Measurements from ENCODE around the gene KLRC4.
"Not testable (repeated sequence)": the region's sequence is repeated elsewhere in the genome, so short reads cannot be mapped to it uniquely, and the experiment has no call there.

The KLRC4 gene

DNA sequence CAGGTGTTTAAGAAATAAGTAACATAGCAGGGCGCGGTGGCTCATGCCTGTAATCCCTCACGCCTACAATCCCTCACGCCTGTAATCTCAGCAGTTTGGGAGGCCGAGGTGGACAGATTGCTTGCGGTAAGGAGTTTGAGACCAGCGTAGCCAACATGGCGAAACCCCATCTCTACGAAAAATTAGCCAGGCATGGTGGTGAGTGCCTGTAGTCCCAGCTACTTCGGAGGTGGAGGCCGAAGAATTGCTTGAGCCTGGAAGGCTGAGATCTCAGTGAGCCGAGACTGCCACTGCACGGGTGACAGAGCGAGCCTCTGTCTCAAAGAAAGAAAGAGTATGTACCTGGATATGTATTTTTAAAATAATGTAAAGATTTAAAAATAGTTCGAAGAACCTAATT lies 13.4 kb downstream of the KLRC4 start:
- DNase-seq = not testable (repeated sequence)

- DNase-seq = no peak
Measured at GRCh38 chr12:10395390-10395998, 14.1 kb downstream of the KLRC4 start.

DNA sequence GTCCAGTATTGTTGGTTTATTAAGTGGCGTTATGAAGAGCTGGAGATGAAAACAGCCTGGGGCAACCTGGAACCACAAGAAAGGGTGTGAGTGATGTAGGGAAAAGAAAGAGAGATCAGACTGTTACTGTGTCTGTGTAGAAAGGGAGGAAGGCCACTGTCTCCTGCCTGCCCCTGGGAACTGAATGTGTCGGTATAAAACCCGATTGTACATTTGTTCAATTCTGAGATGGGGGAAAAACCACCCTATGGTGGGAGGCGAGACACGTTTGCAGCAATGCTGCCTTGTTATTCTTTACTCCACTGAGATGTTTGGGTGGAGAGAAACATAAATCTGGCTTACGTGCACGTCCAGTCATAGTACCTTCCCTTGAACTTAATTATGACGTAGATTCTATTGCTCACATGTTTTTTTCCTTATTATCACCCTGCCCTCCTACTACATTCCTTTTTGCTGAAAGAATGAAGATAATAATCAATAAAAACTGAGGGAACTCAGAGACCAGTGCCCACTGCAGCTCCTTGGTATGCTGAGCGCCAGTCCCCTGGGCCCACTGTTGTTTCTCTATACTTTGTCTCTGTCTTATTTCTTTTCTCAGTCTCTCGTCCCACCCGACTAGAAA lies 14.9 kb downstream of the KLRC4 start:
- DNase-seq = not testable (repeated sequence)

DNA sequence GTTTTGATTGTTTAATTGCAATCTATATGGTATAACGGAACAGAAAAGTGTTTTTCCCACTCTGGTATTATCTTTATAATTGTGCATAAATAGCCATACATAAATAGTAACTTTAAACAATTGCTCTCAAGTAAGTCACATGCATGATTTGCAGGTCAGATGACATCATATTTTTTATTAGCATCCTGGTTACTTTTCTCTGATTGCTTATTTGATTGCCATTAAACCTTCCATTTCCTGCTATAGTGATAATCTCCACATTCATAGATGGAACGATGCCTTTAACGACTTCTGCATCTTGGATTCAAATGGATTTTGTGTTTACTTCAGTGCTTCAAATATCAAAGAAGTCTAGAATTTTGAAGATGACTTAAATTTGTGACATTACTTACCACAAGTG lies 16.3 kb downstream of the KLRC4 start:
- DNase-seq = no peak

- no peak for DNase-seq
Measured at GRCh38 chr12:10392394-10392930, 17.1 kb downstream of the KLRC4 start.

DNA sequence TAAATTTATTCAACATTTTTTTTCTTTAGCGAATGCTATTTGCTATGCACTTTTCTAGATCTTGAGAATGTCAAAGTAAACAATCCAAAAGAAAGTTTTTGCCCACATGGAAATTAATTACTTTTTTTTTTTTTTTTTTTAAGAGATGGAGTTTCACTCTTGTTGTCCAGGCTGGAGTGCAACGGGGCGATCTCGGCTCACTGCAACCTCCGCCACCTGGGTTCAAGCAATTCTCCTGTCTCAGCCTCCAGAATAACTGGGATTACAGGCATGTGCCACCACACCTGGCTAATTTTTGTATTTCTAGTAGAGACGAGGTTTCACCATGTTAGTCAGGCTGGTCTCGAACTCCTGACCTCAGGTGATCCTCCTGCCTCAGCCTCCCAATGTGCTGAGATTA lies 18.6 kb downstream of the KLRC4 start:
- not testable (repeated sequence) for DNase-seq

- no peak for DNase-seq
Measured at GRCh38 chr12:10389904-10390303, 19.7 kb downstream of the KLRC4 start, which contains the start of gene KLRK1. TSS of gene KLRK1 (minus strand) at chr12:10390041. CDS start at chr12:10388810, 1,231 bp downstream.

GRCh38 chr12:10388624-10389413 lies 20.7 kb downstream of the KLRC4 start:
- no peak for DNase-seq

GRCh38 chr12:10387498-10387897 lies 22.1 kb downstream of the KLRC4 start:
- DNase-seq = not testable (repeated sequence)

- no peak for DNase-seq
Measured at GRCh38 chr12:10386857-10387256, 22.7 kb downstream of the KLRC4 start.

DNA sequence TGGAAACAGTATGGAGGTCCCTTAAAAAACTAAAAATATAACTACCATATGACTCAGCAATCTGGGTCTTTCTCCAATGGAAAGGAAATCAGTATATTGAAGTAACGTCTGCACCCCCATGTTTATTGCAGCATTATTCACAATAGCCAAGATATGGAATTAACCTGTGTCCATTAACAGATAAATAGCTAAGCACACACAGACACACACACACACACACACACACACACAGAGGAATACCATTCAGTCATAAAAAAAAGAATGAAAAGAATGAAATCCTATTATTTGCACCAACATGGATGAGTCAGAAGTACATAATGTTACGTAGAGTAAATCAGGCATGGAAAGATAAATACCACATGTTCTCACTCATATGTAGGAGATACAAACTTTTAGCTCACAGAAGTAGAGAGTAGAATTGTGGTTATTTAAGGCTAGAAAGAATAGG lies 24.4 kb downstream of the KLRC4 start:
- no peak for DNase-seq

- no peak for DNase-seq
Measured at GRCh38 chr12:10384191-10384590, 25.4 kb downstream of the KLRC4 start.

DNA sequence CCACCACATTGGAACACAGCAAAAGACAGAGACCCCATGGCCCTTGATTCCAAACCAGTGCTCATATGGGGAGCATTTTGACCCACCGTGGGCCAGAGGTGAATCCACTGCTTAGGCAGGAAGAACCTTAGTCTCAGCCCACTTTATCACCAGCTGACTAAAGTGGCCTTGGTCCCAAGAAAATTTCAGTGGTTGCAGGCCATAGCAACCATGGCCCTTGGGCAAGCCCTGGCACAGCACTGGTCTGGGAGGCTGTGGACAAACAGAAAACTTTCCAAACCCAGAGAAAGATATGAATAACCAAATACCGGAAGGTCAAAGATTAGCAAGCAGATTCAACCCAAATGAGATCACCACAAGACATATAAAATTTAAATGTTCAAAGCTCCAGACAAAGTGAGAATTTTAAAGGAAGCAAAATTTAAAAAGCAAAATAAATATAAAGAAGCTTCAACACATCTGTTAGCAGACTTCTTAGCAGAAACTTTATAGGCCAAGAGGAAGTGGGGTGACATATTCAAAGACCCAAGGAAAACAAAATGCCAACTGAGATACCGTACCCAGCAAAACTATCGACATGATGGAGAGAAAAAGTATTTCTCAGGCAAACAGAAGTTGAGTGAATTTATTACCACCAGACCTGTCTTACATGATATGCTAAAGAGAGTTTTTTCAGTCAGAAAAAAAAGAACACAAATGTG lies 27.5 kb downstream of the KLRC4 start:
- DNase-seq = no peak

DNA sequence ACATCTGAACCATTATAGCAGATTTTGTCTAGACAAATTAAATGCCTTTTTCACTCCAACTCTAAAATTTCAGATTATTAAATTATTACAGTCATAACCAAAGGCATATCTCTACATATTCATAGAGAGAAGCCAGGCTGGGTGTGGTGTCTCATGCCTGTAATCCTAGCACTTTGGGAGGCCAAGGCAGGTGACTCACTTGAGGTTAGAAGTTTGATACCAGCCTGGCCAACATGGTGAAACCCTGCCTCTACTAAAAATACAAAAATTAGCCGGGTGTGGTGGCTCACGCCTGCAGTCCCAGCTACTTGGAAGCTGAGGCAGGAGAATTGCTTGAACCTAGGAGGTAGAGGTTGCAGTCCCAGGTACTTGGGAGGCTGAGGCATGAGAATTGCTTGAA lies 30.8 kb downstream of the KLRC4 start:
- DNase-seq = not testable (repeated sequence)

DNA sequence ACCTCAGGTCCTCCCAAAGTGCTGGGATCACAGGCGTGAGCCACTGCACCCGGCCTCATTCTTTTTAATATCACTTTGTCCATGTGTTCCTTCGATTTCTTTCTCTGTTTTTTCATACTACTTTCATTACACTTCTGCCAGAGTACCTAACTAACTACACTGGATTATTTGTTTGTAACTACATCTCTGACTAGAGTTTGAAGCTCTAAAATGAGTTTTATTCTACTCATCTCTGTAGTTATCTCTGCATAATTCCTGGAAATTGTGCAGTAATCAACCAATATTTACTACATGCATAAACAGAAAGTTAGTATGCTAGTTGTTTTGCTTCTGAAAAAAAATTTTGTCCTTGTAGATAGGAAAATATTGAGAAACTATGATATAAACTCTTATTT lies 34.9 kb downstream of the KLRC4 start:
- no peak for DNase-seq

GRCh38 chr12:10372559-10372958 lies 37.0 kb downstream of the KLRC4 start:
- no peak for DNase-seq

DNA sequence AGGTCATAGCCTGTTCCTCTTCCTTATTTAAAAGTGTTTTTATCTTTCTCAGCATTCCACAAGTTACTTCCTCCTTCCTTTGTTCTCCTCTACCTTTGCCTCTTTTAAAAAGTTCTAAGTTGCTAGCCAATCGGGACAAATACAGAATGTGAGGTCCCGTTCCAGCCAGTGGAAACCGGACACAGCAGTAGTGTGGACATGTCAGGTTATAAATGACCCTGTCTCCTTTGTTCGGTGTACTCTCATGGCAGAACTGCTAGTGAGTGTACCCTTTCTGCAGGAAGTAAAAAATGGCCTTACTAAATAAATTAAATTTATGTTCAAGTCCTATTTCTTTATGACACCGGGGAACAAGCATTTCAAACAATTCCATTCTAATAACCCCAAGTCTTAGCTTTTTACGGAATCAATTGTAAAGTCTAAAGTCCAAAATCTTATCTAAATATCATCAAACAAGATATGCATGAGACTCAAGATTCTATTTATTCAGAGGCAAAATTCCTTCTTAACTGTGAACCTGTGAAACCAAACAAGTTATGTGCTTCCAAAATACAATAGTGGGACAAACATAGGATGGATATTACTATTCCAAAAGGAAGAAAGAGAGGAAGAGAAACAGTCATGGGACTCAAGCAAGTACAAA lies 37.5 kb downstream of the KLRC4 start:
- DNase-seq = not testable (repeated sequence)

DNA sequence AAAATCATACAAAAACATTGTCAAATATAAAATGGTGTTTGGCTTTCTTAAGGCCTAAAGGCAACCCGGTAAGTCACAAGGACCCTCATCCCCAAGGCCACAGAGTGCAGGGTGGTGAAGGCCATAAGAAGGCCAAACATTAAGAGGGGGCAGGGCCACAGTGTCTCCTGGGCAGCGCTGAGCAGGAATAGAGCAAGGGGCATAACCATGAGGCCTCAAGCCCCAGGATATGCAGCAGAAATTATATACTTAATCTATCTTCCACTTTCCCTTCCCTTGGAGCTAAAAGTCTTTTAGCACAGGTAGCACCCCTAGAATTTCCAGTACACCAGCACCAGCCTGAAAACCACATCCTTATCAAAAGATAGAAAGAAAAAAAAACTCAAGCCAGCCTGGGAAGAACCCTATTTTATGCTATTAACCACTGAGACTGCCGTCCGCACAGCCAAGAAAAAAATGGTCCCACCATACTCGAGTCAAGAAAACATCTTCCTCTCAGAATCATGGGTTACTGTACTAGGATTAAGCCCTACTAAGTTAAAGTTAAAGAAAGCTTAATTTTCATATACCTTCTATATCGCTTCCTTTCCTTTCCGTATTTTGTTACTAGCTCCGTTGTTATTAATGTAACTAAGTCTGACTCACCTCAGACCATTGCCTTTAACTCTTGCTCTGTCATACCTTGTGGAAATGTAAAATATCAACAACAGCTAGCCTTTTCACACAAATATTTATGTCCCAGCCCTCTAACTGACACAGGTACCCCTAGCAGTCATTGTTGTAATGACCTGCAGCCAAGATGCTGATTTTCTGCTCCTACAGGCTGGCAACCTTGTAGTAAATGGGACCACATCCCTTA lies 39.8 kb downstream of the KLRC4 start:
- DNase-seq = no peak

DNA sequence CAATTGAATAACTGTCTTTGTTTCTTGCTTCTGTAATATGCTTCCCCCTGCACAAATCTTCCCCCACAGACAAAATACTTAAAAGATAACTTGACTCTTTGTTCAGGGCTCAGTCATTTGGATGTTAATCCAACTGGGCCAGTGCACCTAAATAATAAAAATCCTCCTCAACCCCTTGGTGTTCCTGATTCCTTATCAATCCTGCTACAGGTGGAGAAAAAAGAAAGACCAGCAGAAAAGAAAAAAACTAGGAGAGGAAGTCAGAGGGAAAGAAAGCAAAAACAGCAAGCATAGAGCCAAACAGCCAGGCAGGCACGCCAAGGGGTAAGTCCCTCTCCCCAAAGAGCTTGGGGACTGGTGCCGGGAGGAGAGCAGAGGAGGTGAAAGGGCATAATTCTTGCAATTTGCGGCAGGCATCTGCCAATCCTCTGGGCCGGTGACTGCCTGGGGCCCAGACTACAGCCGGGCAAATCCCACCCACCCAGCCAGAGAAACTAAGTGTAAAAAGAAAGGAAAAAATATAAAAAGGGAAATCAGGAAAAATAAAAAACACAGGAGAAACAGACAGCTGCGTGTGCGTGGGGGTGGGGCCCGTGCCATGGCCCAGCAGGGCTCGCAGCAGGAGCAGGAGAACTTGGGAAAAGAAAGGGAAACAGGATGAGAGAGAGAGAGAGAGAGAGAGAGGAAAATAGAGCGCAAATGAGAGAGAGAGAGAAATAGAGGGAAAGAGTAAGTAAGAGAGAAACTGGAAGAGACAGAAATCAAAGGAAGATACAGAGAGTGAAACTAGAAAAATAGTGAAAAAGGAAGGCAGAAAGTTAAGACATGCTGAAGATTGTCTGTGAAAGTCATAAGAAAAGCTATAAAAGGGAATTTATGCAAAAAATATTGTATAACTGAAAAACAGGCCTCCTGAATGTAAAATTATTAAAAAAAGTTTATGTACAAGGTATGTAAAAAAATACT lies 41.1 kb downstream of the KLRC4 start:
- DNase-seq = no peak

DNA sequence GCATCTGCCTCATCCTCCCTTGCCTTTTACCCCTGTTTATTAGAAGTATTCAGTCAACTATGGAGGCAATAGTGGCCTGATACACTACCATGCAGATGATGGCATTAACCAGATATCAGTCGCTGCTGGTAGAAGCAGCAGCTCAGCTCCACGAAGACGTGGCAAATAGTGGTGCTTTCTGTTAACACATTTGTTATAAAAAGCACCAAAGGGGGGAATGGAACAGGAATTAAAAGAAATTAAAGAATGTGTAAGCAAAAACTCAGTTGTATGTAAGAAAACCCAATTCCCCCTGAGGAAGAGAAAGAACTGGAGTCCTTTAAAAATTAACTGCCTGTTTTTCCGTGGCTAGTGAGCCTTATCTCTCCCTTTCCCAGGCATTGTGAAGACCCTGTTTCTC lies 41.8 kb downstream of the KLRC4 start:
- DNase-seq = not testable (repeated sequence)
